DMS153 treated with DMSO at 0.1 percent for 48 hours (cell line): ENCODE results near the gene ARHGAP19.
"Not testable (repeated sequence)": the region's sequence is repeated elsewhere in the genome, so short reads cannot be mapped to it uniquely, and the experiment has no call there.

Experiments used
- DNase-seq: peaks from one replicate; lab custom pipeline; 2025; ENCODE audit not compliant: unreplicated experiment; lab: John Stamatoyannopoulos, UW

Gene ARHGAP19

DNA sequence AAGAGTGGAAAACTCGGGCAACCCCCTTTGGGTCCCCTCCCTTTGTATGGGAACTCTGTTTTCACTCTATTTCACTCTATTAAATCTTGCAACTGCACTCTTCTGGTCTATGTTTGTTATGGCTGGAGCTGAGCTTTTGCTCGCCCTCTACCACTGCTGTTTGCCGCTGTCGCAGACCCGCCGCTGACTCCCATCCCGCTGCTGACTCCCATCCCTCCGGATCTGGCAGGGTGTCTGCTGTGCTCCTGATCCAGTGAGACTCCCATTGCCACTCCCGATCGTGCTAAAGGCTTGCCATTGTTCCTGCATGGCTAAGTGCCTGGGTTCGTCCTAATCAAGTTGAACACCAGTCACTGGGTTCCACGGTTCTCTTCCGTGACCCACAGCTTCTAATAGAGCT is 2.4 kb downstream of the ARHGAP19 start:
- not testable (repeated sequence) for DNase-seq

DNA sequence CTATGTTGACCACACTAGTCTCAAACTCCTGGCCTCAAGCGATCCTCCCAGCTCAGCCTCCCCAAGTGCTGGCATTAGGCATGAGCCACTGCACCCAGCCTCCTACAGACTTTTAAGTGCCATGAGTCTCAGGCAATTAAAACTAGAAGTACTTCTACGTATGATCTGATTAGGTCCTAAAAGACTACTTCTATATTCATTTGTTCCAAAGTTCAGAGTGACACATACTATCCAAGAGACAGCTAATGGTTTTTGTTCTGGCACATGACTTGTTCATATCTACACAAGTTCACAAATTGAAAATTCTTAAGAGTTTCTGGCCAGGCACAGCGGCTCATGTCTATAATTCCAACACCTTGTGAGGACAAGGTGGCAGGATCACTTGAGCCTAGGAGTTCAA is 11.7 kb downstream of the ARHGAP19 start:
- DNase-seq, result no peak

DNA sequence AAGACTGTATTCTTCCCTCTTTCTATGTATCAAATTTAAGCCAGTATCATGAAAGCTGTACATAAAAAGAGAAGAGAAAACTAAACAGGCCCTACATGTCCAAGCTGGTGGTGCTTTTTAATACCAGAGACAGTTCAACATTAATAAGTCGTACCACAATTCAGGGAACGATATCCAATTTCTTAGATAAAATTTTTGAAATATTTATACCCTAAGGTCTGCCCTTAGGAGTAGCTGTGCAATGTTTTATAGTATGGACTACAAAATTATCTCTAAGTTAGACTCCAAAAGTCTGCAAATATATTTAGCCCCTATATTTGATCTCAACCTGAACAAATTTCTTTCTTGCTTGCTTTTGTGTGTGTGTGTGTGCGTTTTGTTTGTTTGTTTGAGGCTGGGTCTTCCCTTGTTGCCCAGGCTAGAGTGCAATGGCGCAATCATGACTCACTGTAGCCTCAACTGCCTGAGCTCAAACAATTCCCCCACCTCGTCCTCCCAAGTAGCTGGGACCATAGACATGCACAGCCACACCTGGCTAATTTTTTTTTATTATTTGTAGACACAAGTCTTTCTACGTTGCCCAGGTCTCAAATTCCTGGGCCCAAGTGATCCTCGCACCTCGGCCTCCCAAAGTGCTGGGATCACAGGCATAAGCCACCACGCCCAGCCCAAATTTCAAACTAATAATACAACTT is 13.2 kb downstream of the ARHGAP19 start:
- no peak for DNase-seq

GRCh38 chr10:97278491-97278989 is 13.9 kb downstream of the ARHGAP19 start:
- DNase-seq, result peak; percentile 27

- DNase-seq, result no peak
Measured at GRCh38 chr10:97277551-97277950, 14.9 kb downstream of the ARHGAP19 start.

GRCh38 chr10:97274828-97275227 is 17.6 kb downstream of the ARHGAP19 start:
- no peak for DNase-seq

DNA sequence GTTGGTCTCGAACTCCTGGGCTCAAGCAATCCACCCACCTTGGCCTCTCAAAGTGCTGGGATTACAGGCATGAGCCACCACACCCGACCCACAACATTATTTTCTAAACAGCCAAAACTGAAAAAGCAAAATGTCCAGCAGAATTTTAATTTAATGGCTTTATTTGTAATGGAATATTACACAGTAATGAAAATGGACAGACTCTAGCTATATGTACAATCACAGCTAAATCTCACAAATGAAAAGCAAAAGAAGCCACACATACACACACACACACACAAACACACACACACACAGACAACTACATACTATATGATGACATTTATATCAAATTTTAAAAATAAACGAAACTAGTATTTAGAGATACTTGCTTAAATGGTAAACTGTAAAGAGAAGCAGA is 18.7 kb downstream of the ARHGAP19 start:
- DNase-seq, result no peak

DNA sequence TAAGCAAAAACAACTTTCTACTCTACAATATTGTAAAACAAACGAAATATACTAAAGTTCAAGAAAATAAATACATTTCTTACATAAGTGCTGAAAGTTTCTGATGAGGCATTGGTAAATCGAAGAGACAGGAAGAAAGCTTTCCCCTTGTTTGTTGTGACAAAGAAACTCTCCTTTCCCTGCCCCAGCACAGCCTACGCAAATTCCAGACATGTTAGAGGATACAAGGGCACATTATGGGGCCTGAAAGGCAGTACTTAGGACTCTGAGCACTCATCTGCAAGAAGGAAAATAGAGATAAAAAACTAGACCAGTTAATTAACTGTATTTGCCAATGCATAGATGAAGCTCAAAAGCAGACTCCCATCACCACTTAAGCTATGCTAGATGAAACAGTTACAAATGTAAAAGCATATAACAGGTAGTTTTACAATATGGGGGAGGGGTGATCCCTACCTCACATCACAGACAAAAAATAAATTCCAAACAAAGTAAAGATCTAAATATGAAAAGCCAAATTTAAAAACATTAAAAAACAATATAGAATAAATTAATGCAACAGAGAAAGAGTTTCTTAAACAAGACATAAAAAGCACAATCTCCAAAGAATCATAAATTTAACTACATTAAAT is 21.8 kb downstream of the ARHGAP19 start:
- DNase-seq, result no peak

- DNase-seq, result no peak
Measured at GRCh38 chr10:97267671-97268070, 24.8 kb downstream of the ARHGAP19 start.

DNA sequence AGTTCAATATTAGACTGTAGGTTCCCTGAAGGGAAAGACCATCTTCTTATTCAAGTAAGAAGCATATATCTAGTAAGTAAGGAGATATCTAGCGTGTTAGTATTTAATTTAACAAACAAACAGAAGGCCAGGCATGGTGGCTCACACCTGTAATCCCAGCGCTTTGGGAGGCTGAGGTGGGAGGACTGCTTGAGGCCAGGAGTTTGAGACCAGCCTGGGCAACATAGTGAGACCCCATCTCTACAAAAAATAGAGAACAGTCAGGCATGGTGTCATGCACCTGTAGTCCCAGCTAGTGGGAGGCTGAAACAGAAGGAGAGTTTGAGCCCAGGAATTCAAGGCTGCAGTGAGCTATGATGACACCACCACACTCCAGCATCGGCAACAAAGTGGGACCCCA is 27.3 kb downstream of the ARHGAP19 start:
- not testable (repeated sequence) for DNase-seq

DNA sequence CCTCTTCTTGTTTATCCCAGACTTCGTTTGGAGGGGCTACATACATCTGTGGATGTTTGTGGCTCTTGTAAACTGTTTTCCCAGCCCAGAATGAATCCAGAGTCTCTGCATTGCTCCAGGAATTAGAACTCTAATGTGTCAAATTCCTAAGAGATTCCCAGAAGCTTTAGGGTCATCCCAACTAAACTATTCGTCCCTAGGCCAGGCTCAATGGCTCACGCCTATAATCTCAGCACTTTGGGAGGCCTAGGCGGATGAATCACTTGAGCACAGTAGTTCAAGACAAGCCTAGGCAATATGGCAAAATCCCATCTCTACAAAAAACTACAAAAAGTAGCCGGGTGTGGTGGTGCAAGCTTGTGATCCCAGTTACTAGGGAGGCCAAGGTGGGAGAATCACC is 28.5 kb downstream of the ARHGAP19 start:
- DNase-seq, result no peak

GRCh38 chr10:97261656-97262055 is 30.8 kb downstream of the ARHGAP19 start:
- DNase-seq, result no peak

DNA sequence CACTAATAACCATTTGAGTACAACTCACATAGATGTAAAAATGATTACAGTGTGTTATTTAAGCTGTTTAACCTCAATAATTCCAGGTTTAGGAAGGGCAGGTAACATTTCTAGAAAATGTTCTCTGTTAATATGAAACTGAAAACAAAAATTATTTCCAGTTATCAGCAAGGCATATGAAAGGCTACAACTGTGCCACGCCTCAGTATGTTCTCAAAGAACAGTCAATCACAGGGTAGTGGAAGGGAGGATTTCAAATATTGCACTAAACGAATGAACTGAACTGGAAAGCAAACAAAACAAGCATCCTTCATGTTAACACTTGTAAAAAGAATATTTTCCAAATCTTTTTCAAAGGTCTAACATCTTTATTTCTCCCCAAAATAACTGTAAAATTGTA is 31.3 kb downstream of the ARHGAP19 start:
- no peak for DNase-seq

GRCh38 chr10:97259119-97259518 is 33.3 kb downstream of the ARHGAP19 start:
- DNase-seq, result no peak

DNA sequence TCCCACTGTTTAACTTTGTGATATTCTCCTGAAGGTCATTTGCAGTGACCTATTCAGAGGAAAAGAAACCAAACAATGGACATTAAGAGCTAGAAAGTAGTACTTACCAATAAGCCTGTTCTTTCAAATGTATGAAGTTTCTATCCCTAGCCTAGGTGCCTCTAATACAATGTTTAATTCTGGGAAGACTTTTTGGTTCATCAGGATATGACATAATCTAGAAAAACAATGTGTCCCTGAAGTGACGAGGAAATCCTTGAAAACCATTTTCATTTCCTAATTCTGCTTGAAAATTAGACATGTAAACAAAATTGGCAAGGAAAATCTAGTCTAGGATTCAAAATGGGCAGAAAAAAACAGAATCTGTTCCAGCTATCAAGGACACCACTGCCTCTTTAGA is 36.1 kb downstream of the ARHGAP19 start:
- DNase-seq, result no peak

DNA sequence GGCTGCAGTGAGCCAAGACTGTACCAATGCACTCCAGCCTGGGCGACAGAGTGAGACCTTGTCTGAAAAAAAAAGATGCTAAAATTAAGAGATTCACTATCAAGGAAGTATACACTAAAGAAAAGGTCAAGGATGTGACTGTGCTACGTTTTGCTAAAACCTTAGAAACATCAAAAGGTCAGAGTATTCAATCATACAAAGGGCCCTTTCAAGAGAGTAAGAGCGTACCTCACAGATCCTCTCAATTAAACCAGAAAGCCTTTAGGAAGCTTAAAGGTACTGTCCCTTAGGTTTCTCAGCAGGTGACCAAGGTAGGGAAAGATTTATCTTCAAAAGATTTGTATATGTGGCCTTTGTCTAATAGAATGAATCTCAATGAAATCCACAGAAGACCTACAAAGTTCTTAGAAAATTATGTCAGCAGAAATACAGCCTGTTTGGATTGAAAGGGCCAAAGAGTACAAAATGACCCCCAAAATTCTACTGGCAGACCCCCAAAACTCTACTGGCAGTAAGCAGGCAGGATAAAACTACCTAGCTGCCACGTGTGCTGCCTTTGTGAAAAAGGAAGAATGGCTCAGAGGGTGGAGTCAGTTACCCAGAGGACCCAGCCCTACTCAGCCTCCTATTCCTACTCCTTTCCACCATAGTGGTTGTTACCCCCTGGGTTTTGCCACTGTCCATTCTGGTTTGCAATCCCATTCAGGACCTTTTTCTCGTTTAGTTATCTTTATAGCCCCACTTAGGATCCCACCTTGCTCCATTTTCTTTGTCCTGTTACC is 36.7 kb downstream of the ARHGAP19 start:
- no peak for DNase-seq

DNA sequence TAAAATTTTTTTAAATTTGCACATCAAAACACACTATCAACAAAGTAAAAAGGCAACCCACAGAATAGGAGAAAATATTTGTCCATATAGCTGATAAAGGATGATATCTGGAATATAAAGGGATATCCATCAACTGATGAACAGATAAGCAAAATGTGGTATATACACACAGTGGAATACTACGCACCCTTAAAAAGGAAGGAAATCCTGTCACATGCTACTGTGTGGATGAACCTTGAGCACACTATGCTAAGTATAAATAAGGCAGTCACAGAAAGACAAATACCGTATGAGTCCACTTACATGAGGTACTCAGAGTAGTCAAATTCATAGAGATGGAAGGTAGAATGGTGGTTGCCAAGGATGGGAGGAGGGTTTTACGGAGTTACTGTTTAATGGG is 37.7 kb downstream of the ARHGAP19 start:
- DNase-seq, result no peak

DNA sequence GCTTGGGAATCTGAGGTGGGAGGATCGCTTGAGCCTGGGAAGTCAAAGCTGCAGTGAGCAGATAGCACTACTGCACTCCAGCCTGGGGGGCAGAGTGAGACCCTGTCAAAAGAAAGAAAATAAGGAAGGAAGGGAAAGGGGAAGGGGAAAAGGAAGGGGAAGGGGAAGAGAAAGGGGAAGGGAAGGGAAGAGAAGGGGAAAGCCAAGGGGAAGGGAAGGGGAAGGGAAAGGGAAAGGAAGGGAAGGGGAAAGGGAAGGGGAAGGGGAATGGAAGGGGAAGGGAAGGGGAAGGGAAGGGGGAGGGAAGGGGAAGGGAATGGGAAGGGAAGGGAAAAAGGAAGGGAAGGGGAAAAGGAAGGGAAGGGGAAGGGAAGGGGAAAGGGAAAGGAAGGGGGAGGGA is 41.5 kb downstream of the ARHGAP19 start:
- DNase-seq, result no peak

DNA sequence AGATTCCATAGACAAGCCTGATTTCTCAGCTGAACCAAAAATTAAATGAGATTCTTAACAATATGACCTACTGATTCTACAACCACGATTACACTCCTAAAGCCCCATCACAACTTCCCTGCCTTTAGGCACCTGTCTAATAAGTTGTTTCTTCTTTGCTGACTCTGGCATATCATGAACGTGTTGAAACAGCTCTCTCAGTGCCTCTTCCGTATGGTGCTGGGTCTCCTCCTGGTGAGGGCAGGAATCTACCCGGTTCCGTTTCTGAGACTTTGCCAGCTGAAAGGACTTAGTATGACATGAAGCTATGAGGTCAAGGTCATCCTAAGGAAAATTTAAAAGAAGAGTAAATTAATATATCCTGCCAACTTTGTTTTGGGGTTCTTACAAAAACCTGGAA is 48.6 kb downstream of the ARHGAP19 start:
- DNase-seq, result no peak

DNA sequence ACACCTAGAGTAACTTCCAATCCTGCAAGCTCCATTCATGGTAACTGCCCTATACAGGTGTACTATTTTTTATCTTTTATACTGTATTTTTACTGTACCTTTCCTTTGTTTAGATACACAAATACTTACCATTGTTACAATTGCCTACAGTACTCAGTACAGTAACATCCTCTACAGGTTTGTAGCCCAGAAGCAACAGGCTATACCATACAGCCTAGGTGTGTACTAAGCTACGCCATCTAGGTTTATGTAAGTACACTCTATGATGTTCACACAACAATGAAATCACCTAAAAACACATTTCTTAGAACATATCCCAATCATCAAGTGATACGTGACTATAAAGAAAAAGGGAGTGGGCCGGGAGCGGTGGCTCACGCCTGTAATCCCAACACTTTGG is 53.6 kb downstream of the ARHGAP19 start:
- no peak for DNase-seq

DNA sequence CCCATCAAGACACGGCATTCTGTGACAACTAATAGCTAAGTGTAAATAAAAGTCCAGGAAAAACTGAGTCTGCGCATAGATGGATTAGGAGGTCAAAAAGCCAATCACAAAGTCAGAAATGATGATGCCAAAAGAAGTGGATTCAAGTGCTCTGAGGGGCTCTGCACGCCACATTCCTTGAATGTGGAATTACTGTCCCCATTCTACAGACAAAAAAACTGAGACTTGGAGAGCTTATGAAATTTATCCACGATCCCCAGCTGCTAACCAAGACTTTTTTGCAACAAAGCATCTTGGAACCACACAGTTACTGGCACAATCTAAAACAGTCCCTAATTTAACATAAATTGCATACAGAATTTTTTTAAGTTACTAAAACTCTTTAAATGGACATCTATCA is 57.1 kb downstream of the ARHGAP19 start:
- no peak for DNase-seq

GRCh38 chr10:97234400-97234799 is 58.0 kb downstream of the ARHGAP19 start:
- peak; percentile 39 for DNase-seq
